ENCODE data around the gene DNAI1. TPM values are rescaled to one million over a fixed set of nuclear protein-coding genes. Genes with fewer than 3 reads are reported as not detected.

Gene DNAI1
- total RNA-seq, 1 donor from 2014 or later = not detected

- intact Hi-C loops (cut with micrococcal nuclease) = no loop called here
- Mint-ChIP-seq H3K27ac (no peak overlapping the region), H3K27me3 (peaks cover 9% of the 10 kb centered on the region), H3K9me3 (no peaks in the 10 kb centered on the region), H3K36me3 (ENCODE audit: low read depth) (no peaks in the 10 kb centered on the region), H3K4me1 (peaks cover 1% of the 10 kb centered on the region), H3K4me3 (no peak overlapping the region)
- no peak for DNase-seq
Measured at GRCh38 chr9:34505370-34506120, 46.9 kb downstream of the DNAI1 start.

- peaks cover 9% of the 10 kb centered on the region for H3K27me3 Mint-ChIP-seq
- H3K9me3 Mint-ChIP-seq = no peaks in the 10 kb centered on the region
- H3K36me3 Mint-ChIP-seq (ENCODE audit: low read depth) = no peaks in the 10 kb centered on the region
- intact Hi-C loops (cut with micrococcal nuclease) = no loop called here
- no peak for DNase-seq
- no peaks in the 10 kb centered on the region for H3K4me1 Mint-ChIP-seq
- no peak overlapping the region for H3K27ac Mint-ChIP-seq
- no peak overlapping the region for H3K4me3 Mint-ChIP-seq
Measured at GRCh38 chr9:34506623-34507022, 48.0 kb downstream of the DNAI1 start.

- intact Hi-C loops (cut with micrococcal nuclease) = no loop called here
- H3K4me1 Mint-ChIP-seq = no peaks in the 10 kb centered on the region
- DNase-seq = no peak
- H3K36me3 Mint-ChIP-seq (ENCODE audit: low read depth) = no peaks in the 10 kb centered on the region
- H3K9me3 Mint-ChIP-seq = no peaks in the 10 kb centered on the region
- H3K27ac Mint-ChIP-seq = no peak overlapping the region
- H3K4me3 Mint-ChIP-seq = no peak overlapping the region
- H3K27me3 Mint-ChIP-seq = peaks cover 9% of the 10 kb centered on the region
Measured at GRCh38 chr9:34507556-34507955, 49.0 kb downstream of the DNAI1 start.

GRCh38 chr9:34507966-34508365 is 49.4 kb downstream of the DNAI1 start:
- DNase-seq = no peak
- H3K27ac Mint-ChIP-seq = no peak overlapping the region
- no peaks in the 10 kb centered on the region for H3K9me3 Mint-ChIP-seq
- peaks cover 9% of the 10 kb centered on the region for H3K27me3 Mint-ChIP-seq
- H3K4me1 Mint-ChIP-seq = no peaks in the 10 kb centered on the region
- no peaks in the 10 kb centered on the region for H3K36me3 Mint-ChIP-seq (ENCODE audit: low read depth)
- intact Hi-C loops (cut with micrococcal nuclease) = no loop called here
- H3K4me3 Mint-ChIP-seq = no peak overlapping the region

GRCh38 chr9:34508463-34508862 is 49.9 kb downstream of the DNAI1 start:
- H3K27me3 Mint-ChIP-seq = peaks cover 9% of the 10 kb centered on the region
- H3K36me3 Mint-ChIP-seq (ENCODE audit: low read depth) = no peaks in the 10 kb centered on the region
- H3K27ac Mint-ChIP-seq = no peak overlapping the region
- H3K4me1 Mint-ChIP-seq = no peaks in the 10 kb centered on the region
- DNase-seq = no peak
- H3K4me3 Mint-ChIP-seq = no peak overlapping the region
- intact Hi-C loops (cut with micrococcal nuclease) = no loop called here
- H3K9me3 Mint-ChIP-seq = no peaks in the 10 kb centered on the region

- no peaks in the 10 kb centered on the region for H3K4me1 Mint-ChIP-seq
- DNase-seq = no peak
- no peaks in the 10 kb centered on the region for H3K36me3 Mint-ChIP-seq (ENCODE audit: low read depth)
- no peak overlapping the region for H3K4me3 Mint-ChIP-seq
- intact Hi-C loops (cut with micrococcal nuclease) = no loop called here
- H3K27me3 Mint-ChIP-seq = peaks cover 9% of the 10 kb centered on the region
- H3K9me3 Mint-ChIP-seq = no peaks in the 10 kb centered on the region
- H3K27ac Mint-ChIP-seq = no peak overlapping the region
Measured at GRCh38 chr9:34508951-34509350, 50.3 kb downstream of the DNAI1 start.

- no peaks in the 10 kb centered on the region for H3K36me3 Mint-ChIP-seq (ENCODE audit: low read depth)
- no peak for DNase-seq
- no peaks in the 10 kb centered on the region for H3K9me3 Mint-ChIP-seq
- H3K4me1 Mint-ChIP-seq = no peaks in the 10 kb centered on the region
- no peak overlapping the region for H3K4me3 Mint-ChIP-seq
- no peak overlapping the region for H3K27ac Mint-ChIP-seq
- peaks cover 1% of the 10 kb centered on the region for H3K27me3 Mint-ChIP-seq
- intact Hi-C loops (cut with micrococcal nuclease) = no loop called here
Measured at GRCh38 chr9:34510497-34511468, 52.2 kb downstream of the DNAI1 start.

- H3K9me3 Mint-ChIP-seq = no peaks in the 10 kb centered on the region
- H3K4me1 Mint-ChIP-seq = no peaks in the 10 kb centered on the region
- H3K27me3 Mint-ChIP-seq = peaks cover 4% of the 10 kb centered on the region
- no peak overlapping the region for H3K4me3 Mint-ChIP-seq
- no peak for DNase-seq
- H3K36me3 Mint-ChIP-seq (ENCODE audit: low read depth) = no peaks in the 10 kb centered on the region
- intact Hi-C loops (cut with micrococcal nuclease) = no loop called here
- no peak overlapping the region for H3K27ac Mint-ChIP-seq
Measured at GRCh38 chr9:34512131-34513078, 53.8 kb downstream of the DNAI1 start.

- H3K4me1 Mint-ChIP-seq = no peaks in the 10 kb centered on the region
- peaks cover 4% of the 10 kb centered on the region for H3K27me3 Mint-ChIP-seq
- no peak overlapping the region for H3K27ac Mint-ChIP-seq
- intact Hi-C loops (cut with micrococcal nuclease) = no loop called here
- no peaks in the 10 kb centered on the region for H3K36me3 Mint-ChIP-seq (ENCODE audit: low read depth)
- DNase-seq = no peak
- H3K9me3 Mint-ChIP-seq = no peaks in the 10 kb centered on the region
- no peak overlapping the region for H3K4me3 Mint-ChIP-seq
Measured at GRCh38 chr9:34513567-34514214, 55.1 kb downstream of the DNAI1 start.

GRCh38 chr9:34514401-34514800 is 55.8 kb downstream of the DNAI1 start:
- Mint-ChIP-seq H3K36me3 (ENCODE audit: low read depth) (no peaks in the 10 kb centered on the region), H3K4me1 (no peaks in the 10 kb centered on the region), H3K9me3 (no peaks in the 10 kb centered on the region), H3K4me3 (no peak overlapping the region), H3K27me3 (peaks cover 7% of the 10 kb centered on the region), H3K27ac (no peak overlapping the region)
- intact Hi-C loops (cut with micrococcal nuclease) = no loop called here
- DNase-seq = no peak

- Mint-ChIP-seq H3K27me3 (peaks cover 7% of the 10 kb centered on the region), H3K36me3 (ENCODE audit: low read depth) (no peaks in the 10 kb centered on the region), H3K4me1 (no peaks in the 10 kb centered on the region), H3K4me3 (no peak overlapping the region), H3K9me3 (no peaks in the 10 kb centered on the region), H3K27ac (no peak overlapping the region)
- intact Hi-C loops (cut with micrococcal nuclease) = no loop called here
- no peak for DNase-seq
Measured at GRCh38 chr9:34514816-34515215, 56.2 kb downstream of the DNAI1 start.

- H3K27ac Mint-ChIP-seq = no peak overlapping the region
- intact Hi-C loops (cut with micrococcal nuclease) = no loop called here
- no peaks in the 10 kb centered on the region for H3K4me1 Mint-ChIP-seq
- no peak for DNase-seq
- peaks cover 8% of the 10 kb centered on the region for H3K27me3 Mint-ChIP-seq
- no peaks in the 10 kb centered on the region for H3K36me3 Mint-ChIP-seq (ENCODE audit: low read depth)
- H3K4me3 Mint-ChIP-seq = no peak overlapping the region
- H3K9me3 Mint-ChIP-seq = no peaks in the 10 kb centered on the region
Measured at GRCh38 chr9:34515959-34516358, 57.4 kb downstream of the DNAI1 start.

- intact Hi-C loops (cut with micrococcal nuclease) = no loop called here
- no peaks in the 10 kb centered on the region for H3K36me3 Mint-ChIP-seq (ENCODE audit: low read depth)
- DNase-seq = no peak
- no peak overlapping the region for H3K4me3 Mint-ChIP-seq
- no peaks in the 10 kb centered on the region for H3K9me3 Mint-ChIP-seq
- no peak overlapping the region for H3K27ac Mint-ChIP-seq
- H3K27me3 Mint-ChIP-seq = peaks cover 16% of the 10 kb centered on the region
- H3K4me1 Mint-ChIP-seq = no peaks in the 10 kb centered on the region
Measured at GRCh38 chr9:34517185-34517584, 58.6 kb downstream of the DNAI1 start.

Measured in activated CD4-positive, alpha-beta T cell treated with anti-CD3 and anti-CD28 coated beads, Interleukin-2, amount 10 ng/mL, durations not matched to agents 24 days and 14 days (primary cell).